ENCODE measurements around the gene TRIOBP.

The TRIOBP gene

GRCh38 chr22:37749831-37750595 is 53.2 kb downstream of the TRIOBP start:
- Histone ChIP-seq H3K27ac (ENCODE audit: extremely low read depth, low read depth, low read length) (0 out of 2 replicates have a peak overlapping the region, but pooled peaks have one; percentile 16), H3K4me3 (ENCODE audit: low read depth, low read length) (no peak overlapping the region), H3K4me1 (ENCODE audit: control insufficient read depth, insufficient read depth, low read length) (peaks cover 9% of the 10 kb centered on the region; the same call in 1 of the 2 replicates), H3K36me3 (ENCODE audit: control insufficient read depth in 2 of 2, insufficient read depth in 1 of 2, low read length in 2 of 2) (peaks cover 0 to 27% of the 10 kb centered on the region in 2 experiments; a peak in 2 of 3 replicates), H3K9me3 (ENCODE audit: control insufficient read depth, insufficient read depth, low read depth, low read length) (no peaks in the 10 kb centered on the region)
- POLR2A ChIA-PET: interaction anchor here (0.8 to 1.1 kb wide), 2 partner anchors 12 to 13 kb away, joined by 3 to 6 read pairs; no protein-coding TSS in a partner anchor
- TF ChIP-seq, protein P1, sequence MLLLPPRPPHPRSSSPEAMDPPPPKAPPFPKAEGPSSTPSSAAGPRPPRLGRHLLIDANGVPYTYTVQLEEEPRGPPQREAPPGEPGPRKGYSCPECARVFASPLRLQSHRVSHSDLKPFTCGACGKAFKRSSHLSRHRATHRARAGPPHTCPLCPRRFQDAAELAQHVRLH (tag by site-specific recombination; IDR thresholded peaks at IDR 0.05): no peak
- TF ChIP-seq, protein P2, sequence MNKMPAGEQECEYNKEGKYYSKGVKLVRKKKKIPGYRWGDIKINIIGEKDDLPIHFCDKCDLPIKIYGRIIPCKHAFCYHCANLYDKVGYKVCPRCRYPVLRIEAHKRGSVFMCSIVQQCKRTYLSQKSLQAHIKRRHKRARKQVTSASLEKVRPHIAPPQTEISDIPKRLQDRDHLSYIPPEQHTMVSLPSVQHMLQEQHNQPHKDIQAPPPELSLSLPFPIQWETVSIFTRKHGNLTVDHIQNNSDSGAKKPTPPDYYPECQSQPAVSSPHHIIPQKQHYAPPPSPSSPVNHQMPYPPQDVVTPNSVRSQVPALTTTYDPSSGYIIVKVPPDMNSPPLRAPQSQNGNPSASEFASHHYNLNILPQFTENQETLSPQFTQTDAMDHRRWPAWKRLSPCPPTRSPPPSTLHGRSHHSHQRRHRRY (tag by site-specific recombination; IDR thresholded peaks at IDR 0.05): no peak
- TF ChIP-seq ZNF600 (tag by site-specific recombination; IDR thresholded peaks at IDR 0.05) (peak; percentile 44; the same call in 1 of the 2 replicates), ZNF433 (tag by site-specific recombination; IDR thresholded peaks at IDR 0.05; ENCODE audit: low read depth) (no peak), ZFP41 (tag by site-specific recombination; IDR thresholded peaks at IDR 0.05; ENCODE audit: borderline replicate concordance) (no peak), ZNF610 (tag by site-specific recombination; IDR thresholded peaks at IDR 0.05; ENCODE audit: borderline replicate concordance) (no peak), ZNF394 (tag by site-specific recombination; IDR thresholded peaks at IDR 0.05; ENCODE audit: borderline replicate concordance) (no peak), ZBTB7A (tag by site-specific recombination; IDR thresholded peaks at IDR 0.05; ENCODE audit: low read depth) (no peak), GLIS1 (tag by site-specific recombination; IDR thresholded peaks at IDR 0.05) (peak; percentile 89), KLF7 (tag by site-specific recombination; IDR thresholded peaks at IDR 0.05; ENCODE audit: borderline replicate concordance) (no peak), TRIM28 (IDR thresholded peaks at IDR 0.05; ENCODE audit: borderline replicate concordance, low read length) (no peak), SP7 (tag by site-specific recombination; IDR thresholded peaks at IDR 0.05) (peak; percentile 29; the same call in 1 of the 2 replicates), ZNF623 (tag by site-specific recombination; IDR thresholded peaks at IDR 0.05) (no peak), ZNF449 (tag by site-specific recombination; IDR thresholded peaks at IDR 0.05) (no peak), KLF16 (tag by site-specific recombination; IDR thresholded peaks at IDR 0.05) (no peak), ZIC2 (tag by site-specific recombination; IDR thresholded peaks at IDR 0.05) (0 out of 2 replicates have a peak, but pooled peaks have one; percentile 18)
- TF ChIP-seq, protein P3, sequence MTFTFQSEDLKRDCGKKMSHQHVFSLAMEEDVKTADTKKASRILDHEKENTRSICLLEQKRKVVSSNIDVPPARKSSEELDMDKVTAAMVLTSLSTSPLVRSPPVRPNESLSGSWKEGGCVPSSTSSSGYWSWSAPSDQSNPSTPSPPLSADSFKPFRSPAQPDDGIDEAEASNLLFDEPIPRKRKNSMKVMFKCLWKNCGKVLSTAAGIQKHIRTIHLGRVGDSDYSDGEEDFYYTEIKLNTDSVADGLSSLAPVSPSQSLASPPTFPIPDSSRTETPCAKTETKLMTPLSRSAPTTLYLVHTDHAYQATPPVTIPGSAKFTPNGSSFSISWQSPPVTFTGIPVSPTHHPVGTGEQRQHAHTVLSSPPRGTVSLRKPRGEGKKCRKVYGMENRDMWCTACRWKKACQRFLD (tag by site-specific recombination; IDR thresholded peaks at IDR 0.05): no peak
- CTCF ChIA-PET: interaction anchor here (0.7 to 1.6 kb wide), 3 partner anchors 47 to 107 kb away, joined by 3 to 7 read pairs (median 3); no protein-coding TSS in a partner anchor

DNA sequence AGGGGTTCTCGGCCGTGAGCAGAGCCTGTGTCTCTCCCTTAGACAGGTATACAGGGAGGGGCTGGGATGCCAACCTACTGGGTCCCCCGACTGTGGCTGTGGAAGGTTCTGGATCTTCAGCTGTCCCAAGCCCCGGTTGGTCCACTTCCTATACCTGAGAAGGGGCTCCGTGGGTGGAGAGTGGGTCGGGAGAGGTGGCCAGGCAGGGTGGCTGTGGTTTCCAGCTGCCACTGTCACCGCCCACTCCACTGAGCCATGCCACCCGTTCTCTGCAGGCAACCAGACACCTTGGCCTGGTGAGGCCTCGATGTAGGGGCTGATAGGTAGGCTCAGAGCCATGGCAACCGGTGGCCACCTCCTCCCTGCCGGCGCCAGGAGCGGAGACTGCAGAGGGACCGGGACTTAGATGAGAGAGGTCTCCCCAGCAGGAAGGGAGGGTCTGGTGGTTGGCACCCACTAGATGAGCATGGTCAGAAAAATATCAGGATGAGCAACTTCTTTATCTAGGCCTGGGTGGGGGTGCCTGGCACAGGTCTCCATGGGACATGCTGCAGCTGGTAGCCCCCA is 53.8 kb downstream of the TRIOBP start:
- no peak overlapping the region for H3K4me3 ChIP-seq (ENCODE audit: low read depth, low read length)
- H3K4me1 ChIP-seq (ENCODE audit: control insufficient read depth, insufficient read depth, low read length): peaks cover 6% of the 10 kb centered on the region; the same call in 1 of the 2 replicates
- peak overlapping the region; percentile 24; the same call in 1 of the 2 replicates for H3K27ac ChIP-seq (ENCODE audit: extremely low read depth, low read depth, low read length)
- H3K9me3 ChIP-seq (ENCODE audit: control insufficient read depth, insufficient read depth, low read depth, low read length): no peaks in the 10 kb centered on the region
- peak; percentile 72; the same call in 1 of the 2 replicates for TF ChIP-seq EGR2 (tag by site-specific recombination; IDR thresholded peaks at IDR 0.05; ENCODE audit: low read depth)
- peak; percentile 78 for TF ChIP-seq ZFHX2 (tag by site-specific recombination; conservative IDR thresholded peaks at IDR 0.05)
- TF ChIP-seq, protein P4, sequence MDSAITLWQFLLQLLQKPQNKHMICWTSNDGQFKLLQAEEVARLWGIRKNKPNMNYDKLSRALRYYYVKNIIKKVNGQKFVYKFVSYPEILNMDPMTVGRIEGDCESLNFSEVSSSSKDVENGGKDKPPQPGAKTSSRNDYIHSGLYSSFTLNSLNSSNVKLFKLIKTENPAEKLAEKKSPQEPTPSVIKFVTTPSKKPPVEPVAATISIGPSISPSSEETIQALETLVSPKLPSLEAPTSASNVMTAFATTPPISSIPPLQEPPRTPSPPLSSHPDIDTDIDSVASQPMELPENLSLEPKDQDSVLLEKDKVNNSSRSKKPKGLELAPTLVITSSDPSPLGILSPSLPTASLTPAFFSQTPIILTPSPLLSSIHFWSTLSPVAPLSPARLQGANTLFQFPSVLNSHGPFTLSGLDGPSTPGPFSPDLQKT (IDR thresholded peaks at IDR 0.05; ENCODE audit: borderline replicate concordance, low read depth, low read length): no peak
- POLR2A ChIA-PET: interaction anchor here (0.5 to 0.8 kb wide), 2 partner anchors 13 to 80 kb away, joined by 3 to 6 read pairs; no protein-coding TSS in a partner anchor
- CTCF ChIA-PET: no interaction called here
- H3K36me3 ChIP-seq (ENCODE audit: control insufficient read depth in 2 of 2, insufficient read depth in 1 of 2, low read length in 2 of 2): peaks cover 0 to 34% of the 10 kb centered on the region in 2 experiments; a peak in 2 of 3 replicates

Measured in HEK293 (cell line).